H1 (cell line): ENCODE results near the gene TUBGCP5. TPM values are rescaled to one million over a fixed set of nuclear protein-coding genes. Genes with fewer than 3 reads are reported as not detected.

Experiments used
- CTBP2 ChIP-seq: IDR thresholded peaks from 2 replicates; pipeline ENCODE4 v1.7.0; 2011; ENCODE audit warnings: borderline replicate concordance, mild to moderate bottlenecking, moderate library complexity, mixed read lengths, low read length; ENCODE audit not compliant: insufficient read depth, insufficient read length
- FOSL1 ChIP-seq: IDR thresholded peaks from 2 replicates; pipeline ENCODE4 v1.6.1; 2011; ENCODE audit warnings: mild to moderate bottlenecking, low read depth, low read length, moderate library complexity; ENCODE audit not compliant: insufficient read depth
- RAD21 ChIP-seq, 2 experiments: IDR thresholded peaks in 1 of 2; conservative IDR thresholded peaks in 1 of 2; 2 replicates each; pipeline ENCODE4 v1.6.1; 2011; ENCODE audit warnings: low read depth in 2 of 2, low read length in 2 of 2, improper control_type of control experiment in 1 of 2, inconsistent platforms in 1 of 2, mild to moderate bottlenecking in 1 of 2, moderate library complexity in 1 of 2
- RNF2 ChIP-seq: fragments of 200-900, 300-1000 bp; sonication (generic); IDR thresholded peaks from 2 replicates; pipeline ENCODE4 v1.7.1; 2016; ENCODE audit warnings: borderline replicate concordance, low read depth, mild to moderate bottlenecking, antibody characterized with exemption, low read length; ENCODE audit not compliant: poor library complexity, severe bottlenecking; ENCODE audit errors: missing control alignments
- SP2 ChIP-seq: IDR thresholded peaks from 2 replicates; pipeline ENCODE4 v1.6.1; 2012; ENCODE audit warnings: mild to moderate bottlenecking, low read length, inconsistent platforms
- TAF1 ChIP-seq: IDR thresholded peaks from 2 replicates; pipeline ENCODE4 v1.6.1; 2011; ENCODE audit warnings: mild to moderate bottlenecking, low read depth, low read length
- TCF12 ChIP-seq: IDR thresholded peaks from 2 replicates; pipeline ENCODE4 v1.6.1; 2011; ENCODE audit warnings: low read depth, mild to moderate bottlenecking, low read length
- polyA plus RNA-seq, 7 experiments: library from polyadenylated mRNA; depleted of rRNA in 3 of 7; stranded (reverse) in 5 of 7; unstranded in 2 of 7; fragments of >200 nt in 5 of 7; fragments of 200-250 nt in 2 of 7; gene quantifications; 1 replicate in 5 of 7; 2 replicates in 1 of 7; 4 replicates in 1 of 7; pipeline versions ENCODE4 v1.2.1 to v1.2.3, GENCODE V29; 2011 to 2013; ENCODE audit warnings: missing spikeins in 2 of 7, mixed read lengths in 2 of 7
- total RNA-seq: library from RNA; stranded (reverse); fragmentation: NEBNext Ultra II Directional; extraction: Animal tissue kit (Norgen Biotek cat#: 25700); gene quantifications from 2 replicates; pipeline ENCODE4 v1.2.1, GENCODE V29; 2021

The TUBGCP5 gene
- total and polyA plus RNA-seq, 2 of the 8 experiments (the other 6 are each of a cell fraction or from before 2014, with no cell fraction given), result 6.3 to 12.5 TPM

GRCh38 chr15:22973987-22974386 is 65.4 kb downstream of the TUBGCP5 start (continued):
- TF ChIP-seq FOSL1 (no peak), RAD21 (IDR thresholded peaks at IDR 0.05 in 1 of 2, conservative IDR thresholded peaks at IDR 0.05 in 1 of 2; ENCODE audit: low read depth in 2 of 2, low read length in 2 of 2) (no peak), TCF12 (no peak), RNF2 (no peak), TAF1 (no peak), CTBP2 (no peak), SP2 (no peak)
